ENCODE data around the gene HSBP1L1.

GRCh38 chr18:79958981-79959380 lies 5.5 kb upstream of the HSBP1L1 start:
- TF ChIP-seq CTCF (IDR thresholded peaks at IDR 0.05) (no peak), EP300 (IDR thresholded peaks at IDR 0.05) (no peak)
